Measurements from ENCODE around the gene DUSP15.
"Not testable (repeated sequence)": the region's sequence is repeated elsewhere in the genome, so short reads cannot be mapped to it uniquely, and the experiment has no call there.

DUSP15 gene

DNA sequence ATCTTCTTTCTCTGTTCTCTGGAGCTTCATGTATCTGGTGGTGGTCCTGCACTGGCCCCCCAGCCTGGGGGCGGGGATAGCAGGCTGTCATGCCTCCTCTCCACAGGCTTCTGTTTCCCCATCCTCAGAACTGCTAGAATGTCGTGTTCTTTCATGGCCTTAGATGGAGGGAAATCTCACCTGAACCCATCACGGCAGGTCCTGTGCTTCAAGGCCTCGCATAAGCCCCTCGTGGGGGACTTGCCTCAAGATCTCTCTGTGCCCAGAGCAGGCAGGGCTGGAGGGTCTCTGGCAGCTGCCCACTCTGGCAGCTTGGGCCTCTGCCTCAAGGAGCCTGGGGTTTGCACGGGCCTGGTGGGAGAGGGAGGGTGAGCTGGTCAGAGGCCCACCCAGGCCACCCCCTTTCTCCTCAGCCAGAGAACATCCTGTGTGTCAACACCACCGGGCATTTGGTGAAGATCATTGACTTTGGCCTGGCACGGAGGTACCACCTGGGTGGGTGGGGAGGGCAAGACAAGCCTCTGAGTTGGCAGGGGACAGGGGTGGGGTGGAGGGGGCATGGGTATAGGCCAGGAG lies 39.8 kb downstream of the DUSP15 start:
- POLR2A ChIA-PET, result no interaction called here
- DNase-seq (ENCODE audit: extremely low spot score), result no peak
- CTCF ChIA-PET, result interaction anchor here (1.3 kb wide), 1 partner anchor 16 kb away, joined by 3 read pairs; no protein-coding TSS in a partner anchor
- no peak for TF ChIP-seq NFRKB (IDR thresholded peaks at IDR 0.05)
- no peak for TF ChIP-seq HDGF (IDR thresholded peaks at IDR 0.05; ENCODE audit: borderline replicate concordance)
- no peak for TF ChIP-seq FOXA1 (IDR thresholded peaks at IDR 0.05)
- no peak for TF ChIP-seq FOXM1 (IDR thresholded peaks at IDR 0.05; ENCODE audit: borderline replicate concordance)
- TF ChIP-seq ELF4 (IDR thresholded peaks at IDR 0.05), result no peak
- no peak for TF ChIP-seq FOXK2 (IDR thresholded peaks at IDR 0.05)
- no peak for TF ChIP-seq L3MBTL2 (conservative IDR thresholded peaks at IDR 0.05)
- TF ChIP-seq ARNT (IDR thresholded peaks at IDR 0.05), result no peak
- TF ChIP-seq CTBP1 (IDR thresholded peaks at IDR 0.05; ENCODE audit: borderline replicate concordance), result no peak
- TF ChIP-seq ZNF384 (IDR thresholded peaks at IDR 0.05), result no peak
- TF ChIP-seq TARDBP (IDR thresholded peaks at IDR 0.05), result no peak
- no peak for TF ChIP-seq SP1 (IDR thresholded peaks at IDR 0.05)
- no peak for TF ChIP-seq LEF1 (IDR thresholded peaks at IDR 0.05; ENCODE audit: borderline replicate concordance)
- no peak for TF ChIP-seq BHLHE40 (IDR thresholded peaks at IDR 0.05; ENCODE audit: borderline replicate concordance)
- no peak for TF ChIP-seq SUZ12 (IDR thresholded peaks at IDR 0.05)
- TF ChIP-seq, protein P1, sequence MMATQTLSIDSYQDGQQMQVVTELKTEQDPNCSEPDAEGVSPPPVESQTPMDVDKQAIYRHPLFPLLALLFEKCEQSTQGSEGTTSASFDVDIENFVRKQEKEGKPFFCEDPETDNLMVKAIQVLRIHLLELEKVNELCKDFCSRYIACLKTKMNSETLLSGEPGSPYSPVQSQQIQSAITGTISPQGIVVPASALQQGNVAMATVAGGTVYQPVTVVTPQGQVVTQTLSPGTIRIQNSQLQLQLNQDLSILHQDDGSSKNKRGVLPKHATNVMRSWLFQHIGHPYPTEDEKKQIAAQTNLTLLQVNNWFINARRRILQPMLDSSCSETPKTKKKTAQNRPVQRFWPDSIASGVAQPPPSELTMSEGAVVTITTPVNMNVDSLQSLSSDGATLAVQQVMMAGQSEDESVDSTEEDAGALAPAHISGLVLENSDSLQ (IDR thresholded peaks at IDR 0.05), result no peak

DNA sequence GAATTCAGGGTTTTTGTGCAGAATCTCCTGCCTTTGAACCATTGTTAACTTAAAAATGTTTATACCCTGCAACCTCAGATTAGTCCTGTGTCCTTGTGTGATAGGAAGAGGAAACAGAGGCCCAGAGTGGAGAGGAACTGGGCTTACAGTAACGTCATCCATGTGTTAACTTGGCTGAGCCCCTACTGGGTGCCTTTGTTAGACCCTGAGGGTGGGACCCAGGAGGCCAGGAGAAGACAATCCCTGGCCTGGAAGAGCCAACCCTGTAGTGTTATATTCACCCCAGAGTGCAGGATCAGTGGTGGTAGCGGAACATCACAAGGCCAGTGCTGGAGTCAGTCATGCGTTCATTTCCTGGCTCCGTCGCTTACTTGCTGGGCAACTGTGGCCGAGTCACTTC lies 40.6 kb downstream of the DUSP15 start:
- DNase-seq (ENCODE audit: extremely low spot score), result no peak
- no peak for TF ChIP-seq ZNF384 (IDR thresholded peaks at IDR 0.05)
- TF ChIP-seq LEF1 (IDR thresholded peaks at IDR 0.05; ENCODE audit: borderline replicate concordance), result no peak
- TF ChIP-seq TARDBP (IDR thresholded peaks at IDR 0.05), result no peak
- no peak for TF ChIP-seq ARNT (IDR thresholded peaks at IDR 0.05)
- TF ChIP-seq FOXA1 (IDR thresholded peaks at IDR 0.05), result no peak
- TF ChIP-seq FOXM1 (IDR thresholded peaks at IDR 0.05; ENCODE audit: borderline replicate concordance), result no peak
- TF ChIP-seq, protein P1 (IDR thresholded peaks at IDR 0.05), result no peak
- no peak for TF ChIP-seq HDGF (IDR thresholded peaks at IDR 0.05; ENCODE audit: borderline replicate concordance)
- TF ChIP-seq ELF4 (IDR thresholded peaks at IDR 0.05), result no peak
- no peak for TF ChIP-seq L3MBTL2 (conservative IDR thresholded peaks at IDR 0.05)
- no peak for TF ChIP-seq SUZ12 (IDR thresholded peaks at IDR 0.05)
- no peak for TF ChIP-seq NFRKB (IDR thresholded peaks at IDR 0.05)
- no peak for TF ChIP-seq SP1 (IDR thresholded peaks at IDR 0.05)
- ChIA-PET POLR2A (no interaction called here), CTCF (interaction anchor here (1.3 kb wide), 1 partner anchor 17 kb away, joined by 3 read pairs; no protein-coding TSS in a partner anchor)

DNA sequence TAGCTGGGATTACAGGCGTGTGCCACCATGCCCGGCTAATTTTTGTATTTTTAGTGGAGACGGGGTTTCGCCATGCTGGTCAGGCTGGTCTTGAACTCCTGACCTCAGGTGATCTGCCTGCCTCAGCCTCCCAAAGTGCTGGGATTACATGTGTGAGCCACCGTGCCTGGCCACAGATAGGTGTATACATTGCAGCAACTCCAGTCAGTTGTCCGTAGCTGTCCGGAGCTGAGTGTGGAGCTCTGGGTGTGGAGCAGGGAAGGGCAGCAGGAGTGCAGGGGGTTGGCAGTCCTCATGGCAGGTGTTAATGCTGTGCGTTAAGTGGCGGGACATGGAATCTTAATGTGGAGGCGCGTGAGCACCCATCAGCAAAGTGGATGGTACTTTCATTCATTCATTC lies 42.3 kb downstream of the DUSP15 start:
- POLR2A ChIA-PET, CTCF ChIA-PET: not testable (repeated sequence)

DNA sequence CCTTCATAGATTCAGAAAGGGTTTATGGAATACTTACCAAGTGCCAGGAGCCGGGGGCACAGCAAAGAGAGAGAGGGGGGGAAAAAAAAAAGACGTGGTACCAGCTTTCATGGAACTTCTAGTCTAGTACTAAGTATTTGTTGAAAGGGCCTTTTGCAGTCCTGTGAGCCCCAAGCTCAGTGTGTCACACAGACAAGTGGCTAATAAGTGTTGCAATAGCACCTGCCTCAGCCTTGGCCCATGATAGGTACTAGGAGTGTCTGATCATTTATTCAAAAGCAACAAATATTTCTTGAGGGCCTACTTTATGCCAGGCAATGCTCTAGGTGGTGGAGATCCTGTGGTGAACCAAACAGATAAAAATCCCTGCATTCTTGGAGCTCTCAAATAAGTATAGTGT lies 43.3 kb downstream of the DUSP15 start:
- TF ChIP-seq BHLHE40 (IDR thresholded peaks at IDR 0.05; ENCODE audit: borderline replicate concordance) (no peak), ZNF384 (IDR thresholded peaks at IDR 0.05) (no peak), ELF4 (IDR thresholded peaks at IDR 0.05) (no peak)
- CTCF ChIA-PET, result interaction anchor here (1.2 kb wide), 1 partner anchor 19 kb away, joined by 4 read pairs; no protein-coding TSS in a partner anchor
- POLR2A ChIA-PET, result no interaction called here
- no peak for DNase-seq (ENCODE audit: extremely low spot score)

More for the DNA sequence above, 42.3 kb downstream of the DUSP15 start:
- DNase-seq (ENCODE audit: extremely low spot score), result not testable (repeated sequence)

DNA sequence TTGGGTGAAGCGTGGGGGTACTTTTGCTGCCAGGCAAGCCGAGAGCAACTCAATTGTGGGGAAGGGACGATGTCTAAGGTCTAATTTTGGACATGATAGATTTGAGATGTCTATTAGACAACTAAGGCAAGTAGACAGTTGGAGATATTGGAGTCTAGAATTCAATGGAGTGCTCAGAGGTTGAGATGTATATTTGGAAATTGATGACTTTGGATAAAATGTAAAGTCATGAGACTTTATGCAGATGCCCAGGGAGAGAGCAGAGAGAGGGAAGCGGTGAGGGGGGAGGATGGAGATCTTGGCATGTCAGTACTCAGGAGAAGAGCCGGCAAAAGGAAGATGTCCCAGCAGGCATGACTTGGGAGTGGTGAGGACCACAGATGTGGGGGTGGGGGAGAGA lies 44.3 kb downstream of the DUSP15 start:
- no peak for DNase-seq (ENCODE audit: extremely low spot score)
- CTCF ChIA-PET, result interaction anchor here (1.2 kb wide), 1 partner anchor 20 kb away, joined by 4 read pairs; no protein-coding TSS in a partner anchor
- TF ChIP-seq SUZ12 (IDR thresholded peaks at IDR 0.05) (no peak), L3MBTL2 (conservative IDR thresholded peaks at IDR 0.05) (no peak), ELF4 (IDR thresholded peaks at IDR 0.05) (no peak), CTBP1 (IDR thresholded peaks at IDR 0.05; ENCODE audit: borderline replicate concordance) (no peak), ARNT (IDR thresholded peaks at IDR 0.05) (no peak), BHLHE40 (IDR thresholded peaks at IDR 0.05; ENCODE audit: borderline replicate concordance) (no peak), FOXM1 (IDR thresholded peaks at IDR 0.05; ENCODE audit: borderline replicate concordance) (no peak), TARDBP (IDR thresholded peaks at IDR 0.05) (no peak)
- TF ChIP-seq, protein P1 (IDR thresholded peaks at IDR 0.05), result no peak
- POLR2A ChIA-PET, result no interaction called here

DNA sequence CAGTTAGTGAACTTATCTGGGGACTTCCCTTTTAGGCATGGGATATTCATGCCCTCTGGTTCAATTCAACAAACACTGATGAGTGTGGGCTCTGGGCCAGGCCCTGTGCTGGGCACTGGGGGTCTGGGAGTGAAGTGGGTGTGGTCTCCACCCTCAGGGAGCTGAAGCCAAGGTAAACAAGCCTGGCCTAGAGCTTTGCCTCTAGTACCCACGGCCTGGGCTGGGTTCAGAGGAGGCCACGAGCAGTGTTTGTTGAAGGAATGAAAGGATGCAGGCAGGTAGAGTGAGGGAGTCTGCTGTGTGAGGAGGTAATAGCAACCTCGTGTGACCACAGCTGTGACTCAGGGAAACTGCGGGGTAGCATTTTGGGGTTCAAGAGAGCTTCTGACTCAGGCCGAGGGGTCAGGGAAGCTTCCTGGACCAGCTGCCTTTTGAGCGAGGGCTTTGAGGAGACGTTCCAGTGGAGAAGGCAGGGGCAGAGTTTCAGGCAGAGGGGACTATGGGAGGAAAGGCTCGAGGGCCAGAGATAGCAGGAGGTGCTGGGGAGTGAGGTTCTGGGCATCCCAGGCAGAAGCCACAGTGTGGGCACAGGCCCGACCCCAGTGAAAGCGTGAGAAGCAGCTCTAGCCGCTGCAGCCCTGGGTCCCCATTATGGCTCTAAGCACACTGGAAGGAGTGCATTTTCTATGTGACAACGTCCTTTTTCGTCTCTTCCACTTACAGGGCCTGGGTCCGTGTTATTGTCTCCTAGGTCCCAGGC lies 45.6 kb downstream of the DUSP15 start:
- no peak for DNase-seq (ENCODE audit: extremely low spot score)
- CTCF ChIA-PET, result interaction anchor here (0.5 kb wide), 1 partner anchor 129 kb away, joined by 3 read pairs; no protein-coding TSS in a partner anchor
- POLR2A ChIA-PET, result no interaction called here
- TF ChIP-seq FOXA1 (IDR thresholded peaks at IDR 0.05) (no peak), FOXK2 (IDR thresholded peaks at IDR 0.05) (no peak)

Measured in HEK293T (cell line).